ENCODE results near the gene FN1.

Gene FN1

GRCh38 chr2:215377283-215377682 lies 58.6 kb downstream of the FN1 start:
- H3K27me3 Mint-ChIP-seq, result no peaks in the 10 kb centered on the region
- no peak for ATAC-seq (replicated peaks; ENCODE audit: extremely low read depth, poor library complexity, severe bottlenecking)

GRCh38 chr2:215376103-215376780 lies 59.6 kb downstream of the FN1 start:
- H3K9me3 Mint-ChIP-seq, result no peaks in the 10 kb centered on the region
- no peak for ATAC-seq (replicated peaks; ENCODE audit: extremely low read depth, poor library complexity, severe bottlenecking)
- no peaks in the 10 kb centered on the region for H3K36me3 Mint-ChIP-seq (ENCODE audit: insufficient read depth)
- H3K27me3 Mint-ChIP-seq, result no peaks in the 10 kb centered on the region
- H3K4me1 Mint-ChIP-seq, result no peaks in the 10 kb centered on the region
- H3K4me3 Mint-ChIP-seq, result no peak overlapping the region
- no peak for DNase-seq (ENCODE audit: low spot score in 2 of 2)
- no peak overlapping the region for H3K27ac Mint-ChIP-seq (ENCODE audit: low read depth)

More at GRCh38 chr2:215377283-215377682, 58.6 kb downstream of the FN1 start:
- Mint-ChIP-seq H3K27ac (ENCODE audit: low read depth) (no peak overlapping the region), H3K9me3 (no peaks in the 10 kb centered on the region), H3K4me3 (no peak overlapping the region), H3K4me1 (no peaks in the 10 kb centered on the region), H3K36me3 (ENCODE audit: insufficient read depth) (no peaks in the 10 kb centered on the region)
- no peak for DNase-seq (ENCODE audit: low spot score in 2 of 2)

- no peak for ATAC-seq (replicated peaks; ENCODE audit: extremely low read depth, poor library complexity, severe bottlenecking)
- no peak overlapping the region for H3K4me3 Mint-ChIP-seq
- no peaks in the 10 kb centered on the region for H3K27me3 Mint-ChIP-seq
- H3K36me3 Mint-ChIP-seq (ENCODE audit: insufficient read depth), result no peaks in the 10 kb centered on the region
- H3K9me3 Mint-ChIP-seq, result no peaks in the 10 kb centered on the region
- H3K4me1 Mint-ChIP-seq, result no peaks in the 10 kb centered on the region
- H3K27ac Mint-ChIP-seq (ENCODE audit: low read depth), result no peak overlapping the region
- no peak for DNase-seq (ENCODE audit: low spot score in 2 of 2)
Observed at GRCh38 chr2:215375467-215375830, 60.4 kb downstream of the FN1 start.

GRCh38 chr2:215374642-215375466 lies 61.0 kb downstream of the FN1 start:
- no peaks in the 10 kb centered on the region for H3K9me3 Mint-ChIP-seq
- ATAC-seq (replicated peaks; ENCODE audit: extremely low read depth, poor library complexity, severe bottlenecking), result no peak
- H3K36me3 Mint-ChIP-seq (ENCODE audit: insufficient read depth), result no peaks in the 10 kb centered on the region
- H3K27me3 Mint-ChIP-seq, result no peaks in the 10 kb centered on the region
- H3K27ac Mint-ChIP-seq (ENCODE audit: low read depth), result no peak overlapping the region
- no peak overlapping the region for H3K4me3 Mint-ChIP-seq
- no peaks in the 10 kb centered on the region for H3K4me1 Mint-ChIP-seq
- no peak for DNase-seq (ENCODE audit: low spot score in 2 of 2)

- Mint-ChIP-seq H3K9me3 (no peaks in the 10 kb centered on the region), H3K36me3 (ENCODE audit: insufficient read depth) (no peaks in the 10 kb centered on the region), H3K27ac (ENCODE audit: low read depth) (no peak overlapping the region), H3K4me3 (no peak overlapping the region), H3K4me1 (no peaks in the 10 kb centered on the region), H3K27me3 (no peaks in the 10 kb centered on the region)
- ATAC-seq (replicated peaks; ENCODE audit: extremely low read depth, poor library complexity, severe bottlenecking), result no peak
- DNase-seq (ENCODE audit: low spot score in 2 of 2), result no peak
Observed at GRCh38 chr2:215374002-215374401, 61.9 kb downstream of the FN1 start.

GRCh38 chr2:215372968-215373649 lies 62.8 kb downstream of the FN1 start:
- Mint-ChIP-seq H3K4me3 (no peak overlapping the region), H3K9me3 (no peaks in the 10 kb centered on the region), H3K27ac (ENCODE audit: low read depth) (no peak overlapping the region), H3K4me1 (no peaks in the 10 kb centered on the region), H3K27me3 (no peaks in the 10 kb centered on the region), H3K36me3 (ENCODE audit: insufficient read depth) (no peaks in the 10 kb centered on the region)
- no peak for ATAC-seq (replicated peaks; ENCODE audit: extremely low read depth, poor library complexity, severe bottlenecking)
- no peak for DNase-seq (ENCODE audit: low spot score in 2 of 2)

- Mint-ChIP-seq H3K36me3 (ENCODE audit: insufficient read depth) (peaks cover 2% of the 10 kb centered on the region), H3K27me3 (no peaks in the 10 kb centered on the region), H3K4me1 (no peaks in the 10 kb centered on the region), H3K27ac (ENCODE audit: low read depth) (no peak overlapping the region), H3K9me3 (no peaks in the 10 kb centered on the region), H3K4me3 (no peak overlapping the region)
- ATAC-seq (replicated peaks; ENCODE audit: extremely low read depth, poor library complexity, severe bottlenecking), result no peak
- DNase-seq (ENCODE audit: low spot score in 2 of 2), result no peak
Observed at GRCh38 chr2:215371915-215372897, 63.7 kb downstream of the FN1 start.

GRCh38 chr2:215370112-215370965 lies 65.5 kb downstream of the FN1 start:
- Mint-ChIP-seq H3K4me3 (no peak overlapping the region), H3K27ac (ENCODE audit: low read depth) (no peak overlapping the region), H3K4me1 (no peaks in the 10 kb centered on the region), H3K9me3 (no peaks in the 10 kb centered on the region), H3K27me3 (no peaks in the 10 kb centered on the region), H3K36me3 (ENCODE audit: insufficient read depth) (peaks cover 2% of the 10 kb centered on the region)
- ATAC-seq (replicated peaks; ENCODE audit: extremely low read depth, poor library complexity, severe bottlenecking) (no peak), DNase-seq (ENCODE audit: low spot score in 2 of 2) (no peak)

GRCh38 chr2:215369181-215369760 lies 66.6 kb downstream of the FN1 start:
- H3K27me3 Mint-ChIP-seq, result no peaks in the 10 kb centered on the region
- DNase-seq (ENCODE audit: low spot score in 2 of 2), result no peak
- ATAC-seq (replicated peaks; ENCODE audit: extremely low read depth, poor library complexity, severe bottlenecking), result no peak

GRCh38 chr2:215368493-215368809 lies 67.4 kb downstream of the FN1 start:
- Mint-ChIP-seq H3K9me3 (no peaks in the 10 kb centered on the region), H3K4me3 (no peak overlapping the region)

More at GRCh38 chr2:215369181-215369760, 66.6 kb downstream of the FN1 start:
- Mint-ChIP-seq H3K4me3 (no peak overlapping the region), H3K36me3 (ENCODE audit: insufficient read depth) (peaks cover 2% of the 10 kb centered on the region), H3K4me1 (no peaks in the 10 kb centered on the region), H3K9me3 (no peaks in the 10 kb centered on the region), H3K27ac (ENCODE audit: low read depth) (no peak overlapping the region)

GRCh38 chr2:215367662-215368492 lies 68.0 kb downstream of the FN1 start:
- no peak for ATAC-seq (replicated peaks; ENCODE audit: extremely low read depth, poor library complexity, severe bottlenecking)
- H3K4me1 Mint-ChIP-seq, result no peaks in the 10 kb centered on the region
- H3K36me3 Mint-ChIP-seq (ENCODE audit: insufficient read depth), result peaks cover 2% of the 10 kb centered on the region
- H3K4me3 Mint-ChIP-seq, result no peak overlapping the region
- no peaks in the 10 kb centered on the region for H3K9me3 Mint-ChIP-seq
- H3K27me3 Mint-ChIP-seq, result no peaks in the 10 kb centered on the region
- DNase-seq (ENCODE audit: low spot score in 2 of 2), result no peak
- no peak overlapping the region for H3K27ac Mint-ChIP-seq (ENCODE audit: low read depth)

More at GRCh38 chr2:215368493-215368809, 67.4 kb downstream of the FN1 start:
- no peaks in the 10 kb centered on the region for H3K27me3 Mint-ChIP-seq
- ATAC-seq (replicated peaks; ENCODE audit: extremely low read depth, poor library complexity, severe bottlenecking) (no peak), DNase-seq (ENCODE audit: low spot score in 2 of 2) (no peak)
- no peaks in the 10 kb centered on the region for H3K4me1 Mint-ChIP-seq
- no peak overlapping the region for H3K27ac Mint-ChIP-seq (ENCODE audit: low read depth)
- H3K36me3 Mint-ChIP-seq (ENCODE audit: insufficient read depth), result peaks cover 2% of the 10 kb centered on the region
